HAP-1 (cell line): ENCODE results near the gene OGFOD3.
"Not testable (repeated sequence)": the region's sequence is repeated elsewhere in the genome, so short reads cannot be mapped to it uniquely, and the experiment has no call there.

Source experiments
- DNase-seq, 2 experiments: peaks; one replicate each; pipeline ENCODE4 v3.0.0-alpha.2; 2016 to 2020; ENCODE audit warnings: low spot score in 2 of 2
- H3K27me3 ChIP-seq: fragments of 250-450 bp; sonication (Bioruptor Pico); 2 replicates; pipeline ENCODE4 v1.5.1; 2020; ENCODE audit warnings: low read depth, mild to moderate bottlenecking, moderate library complexity
- H3K36me3 ChIP-seq: fragments of 250-450 bp; sonication (Bioruptor Pico); replicated peaks from 2 replicates; pipeline ENCODE4 v1.5.1; 2020; ENCODE audit warnings: mild to moderate bottlenecking
- H3K4me1 ChIP-seq: fragments of 250-450 bp; sonication (Bioruptor Pico); 2 replicates; pipeline ENCODE4 v1.5.1; 2020; ENCODE audit warnings: mild to moderate bottlenecking
- H3K4me3 ChIP-seq: fragments of 250-450 bp; sonication (Bioruptor Pico); 2 replicates; pipeline ENCODE4 v1.5.1; 2020; ENCODE audit warnings: mild to moderate bottlenecking, moderate library complexity
- H3K9me3 ChIP-seq: fragments of 250-450 bp; sonication (Bioruptor Pico); 2 replicates; pipeline ENCODE4 v1.5.1; 2020; ENCODE audit warnings: mild to moderate bottlenecking, moderate library complexity
- in situ Hi-C: fragments of 300-500 bp; cut with MboI; formaldehyde crosslinking; loops from 3 replicates; pipeline ENCODE4 v1.14.3; 2020; ENCODE audit warnings: low sequenced_read_pairs, inconsistent platforms, mixed read lengths

Gene OGFOD3

GRCh38 chr17:82412081-82412480 is 6.3 kb downstream of the OGFOD3 start:
- DNase-seq, H3K4me1 ChIP-seq: not testable (repeated sequence)
- in situ Hi-C loops, result loop anchor here (5.0 kb wide), 1 partner anchor 60 kb away; no protein-coding TSS in a partner anchor

GRCh38 chr17:82411396-82412053 is 6.9 kb downstream of the OGFOD3 start:
- no peak for DNase-seq
- no peaks in the 10 kb centered on the region for H3K27me3 ChIP-seq
- H3K4me3 ChIP-seq, result no peak overlapping the region
- in situ Hi-C loops, result loop anchor here (5.0 kb wide), 1 partner anchor 59 kb away; no protein-coding TSS in a partner anchor
- peaks cover 5% of the 10 kb centered on the region; the same call in 1 of the 2 replicates for H3K4me1 ChIP-seq
- H3K9me3 ChIP-seq, result no peaks in the 10 kb centered on the region
- no peaks in the 10 kb centered on the region; the same call in 1 of the 2 replicates for H3K36me3 ChIP-seq

More at GRCh38 chr17:82412081-82412480, 6.3 kb downstream of the OGFOD3 start:
- not testable (repeated sequence) for H3K36me3 ChIP-seq, H3K4me3 ChIP-seq, H3K9me3 ChIP-seq, H3K27me3 ChIP-seq

- H3K9me3 ChIP-seq, result no peaks in the 10 kb centered on the region
- in situ Hi-C loops, result loop anchor here (5.0 kb wide), 1 partner anchor 58 kb away; no protein-coding TSS in a partner anchor
Measured at GRCh38 chr17:82410014-82410716, 8.2 kb downstream of the OGFOD3 start.

GRCh38 chr17:82408938-82409318 is 9.5 kb downstream of the OGFOD3 start:
- Histone ChIP-seq H3K36me3 (no peaks in the 10 kb centered on the region; the same call in 1 of the 2 replicates), H3K4me3 (no peak overlapping the region), H3K9me3 (no peaks in the 10 kb centered on the region), H3K4me1 (no peaks in the 10 kb centered on the region), H3K27me3 (no peaks in the 10 kb centered on the region)
- DNase-seq, result no peak
- in situ Hi-C loops, result no loop called here

More at GRCh38 chr17:82410014-82410716, 8.2 kb downstream of the OGFOD3 start:
- no peaks in the 10 kb centered on the region for H3K27me3 ChIP-seq
- no peak for DNase-seq
- H3K36me3 ChIP-seq, result no peaks in the 10 kb centered on the region; the same call in 1 of the 2 replicates
- no peak overlapping the region for H3K4me3 ChIP-seq
- peaks cover 5% of the 10 kb centered on the region; the same call in 1 of the 2 replicates for H3K4me1 ChIP-seq

GRCh38 chr17:82408288-82408937 is 10.0 kb downstream of the OGFOD3 start:
- Histone ChIP-seq H3K4me1 (no peaks in the 10 kb centered on the region), H3K36me3 (no peaks in the 10 kb centered on the region; the same call in 1 of the 2 replicates), H3K4me3 (no peak overlapping the region), H3K27me3 (no peaks in the 10 kb centered on the region), H3K9me3 (no peaks in the 10 kb centered on the region)
- DNase-seq, result no peak
- in situ Hi-C loops, result no loop called here

- no peak for DNase-seq
- in situ Hi-C loops, result no loop called here
Measured at GRCh38 chr17:82407255-82407654, 11.1 kb downstream of the OGFOD3 start.

GRCh38 chr17:82406131-82406671 is 12.2 kb downstream of the OGFOD3 start:
- no peaks in the 10 kb centered on the region for H3K9me3 ChIP-seq
- DNase-seq, result no peak
- no peak overlapping the region for H3K4me3 ChIP-seq
- no peaks in the 10 kb centered on the region for H3K27me3 ChIP-seq
- no peaks in the 10 kb centered on the region; the same call in 1 of the 2 replicates for H3K36me3 ChIP-seq
- no peaks in the 10 kb centered on the region for H3K4me1 ChIP-seq
- in situ Hi-C loops, result no loop called here

More at GRCh38 chr17:82407255-82407654, 11.1 kb downstream of the OGFOD3 start:
- H3K27me3 ChIP-seq, result no peaks in the 10 kb centered on the region
- no peak overlapping the region for H3K4me3 ChIP-seq
- H3K36me3 ChIP-seq, result no peaks in the 10 kb centered on the region
- H3K9me3 ChIP-seq, result no peaks in the 10 kb centered on the region
- H3K4me1 ChIP-seq, result no peaks in the 10 kb centered on the region

GRCh38 chr17:82405051-82405450 is 13.3 kb downstream of the OGFOD3 start:
- Histone ChIP-seq H3K4me1 (no peaks in the 10 kb centered on the region), H3K9me3 (no peaks in the 10 kb centered on the region), H3K36me3 (no peaks in the 10 kb centered on the region; the same call in 1 of the 2 replicates), H3K4me3 (no peak overlapping the region), H3K27me3 (no peaks in the 10 kb centered on the region)
- in situ Hi-C loops, result no loop called here
- no peak for DNase-seq

GRCh38 chr17:82403662-82404660 is 14.4 kb downstream of the OGFOD3 start:
- no peak overlapping the region for H3K4me3 ChIP-seq
- H3K36me3 ChIP-seq, result no peaks in the 10 kb centered on the region; the same call in 1 of the 2 replicates
- no peaks in the 10 kb centered on the region for H3K4me1 ChIP-seq
- DNase-seq, result no peak
- H3K27me3 ChIP-seq, result no peaks in the 10 kb centered on the region
- H3K9me3 ChIP-seq, result no peaks in the 10 kb centered on the region
- in situ Hi-C loops, result no loop called here

- Histone ChIP-seq H3K36me3 (no peaks in the 10 kb centered on the region; the same call in 1 of the 2 replicates), H3K27me3 (no peaks in the 10 kb centered on the region), H3K4me3 (no peak overlapping the region), H3K4me1 (no peaks in the 10 kb centered on the region), H3K9me3 (no peaks in the 10 kb centered on the region)
- no peak for DNase-seq
- in situ Hi-C loops, result no loop called here
Measured at GRCh38 chr17:82402865-82403264, 15.5 kb downstream of the OGFOD3 start.

- no peaks in the 10 kb centered on the region; the same call in 1 of the 2 replicates for H3K36me3 ChIP-seq
- no peak for DNase-seq
- H3K9me3 ChIP-seq, result no peaks in the 10 kb centered on the region
- no peaks in the 10 kb centered on the region for H3K27me3 ChIP-seq
- no peaks in the 10 kb centered on the region for H3K4me1 ChIP-seq
- in situ Hi-C loops, result no loop called here
- H3K4me3 ChIP-seq, result no peak overlapping the region
Measured at GRCh38 chr17:82400830-82401229, 17.6 kb downstream of the OGFOD3 start.

GRCh38 chr17:82400206-82400605 is 18.2 kb downstream of the OGFOD3 start:
- H3K4me1 ChIP-seq, result no peaks in the 10 kb centered on the region
- no peak for DNase-seq
- no peaks in the 10 kb centered on the region; the same call in 1 of the 2 replicates for H3K36me3 ChIP-seq
- no peaks in the 10 kb centered on the region for H3K27me3 ChIP-seq
- H3K4me3 ChIP-seq, result no peak overlapping the region
- H3K9me3 ChIP-seq, result no peaks in the 10 kb centered on the region
- in situ Hi-C loops, result no loop called here
